Prostate gland (tissue), 2 donors: ENCODE results near the gene SPRY2.

Experiments
- CTCF ChIP-seq, 4 experiments: fragments of 200-600 bp in 2 of 4; fragments of 450-650 bp in 2 of 4; sonication (generic) in 2 of 4; IDR thresholded peaks; 1 replicate in 3 of 4; 2 replicates in 1 of 4; pipeline ENCODE4 v1.5.1; 2016 to 2019; ENCODE audit warnings: antibody characterized with exemption in 4 of 4, mild to moderate bottlenecking in 2 of 4, moderate library complexity in 2 of 4
- POLR2AphosphoS5 ChIP-seq: sonication (generic); formaldehyde crosslinking; IDR thresholded peaks from one replicate; pipeline ENCODE4 v1.6.1; 2017; ENCODE audit warnings: antibody characterized with exemption

- TF ChIP-seq CTCF (IDR thresholded peaks at IDR 0.05) (no peak), POLR2AphosphoS5 (no peak)
Observed at GRCh38 chr13:80389073-80390038, 48.4 kb upstream of the SPRY2 start.
